Stimulated activated CD4-positive, alpha-beta T cell treated with anti-CD3 and anti-CD28 coated beads, Interleukin-1b, Interleukin-23, amount 100 ng/mL, for 1 hour (primary cell): ENCODE measurements around the gene HAUS1.
"Not testable (repeated sequence)": the region's sequence is repeated elsewhere in the genome, so short reads cannot be mapped to it uniquely, and the experiment has no call there.

Experiments used
- DNase-seq, 2 donors: peaks; one replicate each; pipeline ENCODE4 v3.0.0-alpha.2; 2020; ENCODE audit warnings: low read depth in 2 of 2

The HAUS1 gene

GRCh38 chr18:46156124-46156745 is 52.0 kb downstream of the HAUS1 start:
- DNase-seq, result no peak

GRCh38 chr18:46156843-46157242 is 52.7 kb downstream of the HAUS1 start:
- no peak for DNase-seq

- DNase-seq, result no peak
Measured at GRCh38 chr18:46158499-46158898, 54.3 kb downstream of the HAUS1 start.

- no peak for DNase-seq
Measured at GRCh38 chr18:46160050-46160798, 56.0 kb downstream of the HAUS1 start.

- not testable (repeated sequence) for DNase-seq
Measured at GRCh38 chr18:46160840-46161239, 56.7 kb downstream of the HAUS1 start.

GRCh38 chr18:46161703-46162396 is 57.7 kb downstream of the HAUS1 start:
- DNase-seq, result no peak

- DNase-seq, result no peak
Measured at GRCh38 chr18:46163091-46163490, 58.9 kb downstream of the HAUS1 start.

- DNase-seq, result no peak
Measured at GRCh38 chr18:46163941-46164499, 59.8 kb downstream of the HAUS1 start.

GRCh38 chr18:46164502-46164901 is 60.3 kb downstream of the HAUS1 start:
- not testable (repeated sequence) for DNase-seq

GRCh38 chr18:46164920-46165319 is 60.7 kb downstream of the HAUS1 start:
- DNase-seq, result no peak

- DNase-seq, result no peak
Measured at GRCh38 chr18:46166261-46166970, 62.2 kb downstream of the HAUS1 start.

GRCh38 chr18:46167971-46168370 is 63.8 kb downstream of the HAUS1 start:
- no peak for DNase-seq

- DNase-seq, result no peak
Measured at GRCh38 chr18:46169464-46169941, 65.3 kb downstream of the HAUS1 start.

GRCh38 chr18:46171331-46171730 is 67.1 kb downstream of the HAUS1 start:
- DNase-seq, result no peak

- DNase-seq, result peak; percentile 82 to 90
Measured at GRCh38 chr18:46173393-46174341, 69.5 kb downstream of the HAUS1 start.

- DNase-seq, result peak in 1 of 2 donors; percentile 7
Measured at GRCh38 chr18:46174342-46175041, 70.3 kb downstream of the HAUS1 start.

- DNase-seq, result no peak
Measured at GRCh38 chr18:46176001-46176400, 71.8 kb downstream of the HAUS1 start.
